K562 (cell line): ENCODE data around the gene RSBN1L. TPM values are rescaled to one million over a fixed set of nuclear protein-coding genes. Genes with fewer than 3 reads are reported as not detected.

Experiments used
- CAMTA2 ChIP-seq: fragments of 250-450 bp; sonication (Bioruptor Pico); conservative IDR thresholded peaks from 2 replicates; pipeline ENCODE4 v1.5.1; 2022
- CCAR2 ChIP-seq: fragments of 200-400 bp; formaldehyde crosslinking; IDR thresholded peaks from 2 replicates; pipeline ENCODE4 v1.6.1; 2017; ENCODE audit warnings: mild to moderate bottlenecking, low read depth, low read length
- GTF2E2 ChIP-seq: fragments of 200-800 bp; sonication (Bioruptor generic); IDR thresholded peaks from 2 replicates; pipeline ENCODE4 v1.6.1; 2016; ENCODE audit warnings: missing genetic modification characterization, missing compliant biosample characterization
- HINFP ChIP-seq: fragments of 450-650 bp; conservative IDR thresholded peaks from 2 replicates; pipeline ENCODE4 v1.6.1; 2016; ENCODE audit warnings: missing genetic modification characterization, low read depth, mild to moderate bottlenecking, control low read depth, missing compliant biosample characterization
- HNRNPLL ChIP-seq: fragments of 200-400 bp; formaldehyde crosslinking; IDR thresholded peaks from 2 replicates; pipeline ENCODE4 v1.6.1; 2017; ENCODE audit warnings: low read length, low read depth, mild to moderate bottlenecking; ENCODE audit not compliant: poor library complexity, severe bottlenecking
- JUN ChIP-seq, 2 experiments: sonication (generic) in 1 of 2; formaldehyde crosslinking in 1 of 2; IDR thresholded peaks; 2 replicates each; pipeline versions ENCODE4 v1.6.1 to v1.8.0; 2012 to 2022; ENCODE audit warnings: borderline replicate concordance in 2 of 2, mild to moderate bottlenecking in 2 of 2, improper control_type of control experiment in 1 of 2, low read depth in 1 of 2, low read length in 1 of 2, missing genetic modification reagents in 1 of 2
- MCM2 ChIP-seq: fragments of 450-650 bp; IDR thresholded peaks from 2 replicates; pipeline ENCODE4 v1.6.1; 2017; ENCODE audit warnings: low read depth, mild to moderate bottlenecking
- NR2F6 ChIP-seq: fragments of 450-650 bp; formaldehyde crosslinking; IDR thresholded peaks from 2 replicates; pipeline ENCODE4 v1.4.0; 2020; ENCODE audit warnings: mild to moderate bottlenecking
- PHF20 ChIP-seq: fragments of 450-650 bp; IDR thresholded peaks from 2 replicates; pipeline ENCODE4 v1.6.1; 2018; ENCODE audit not compliant: partially characterized antibody
- RBFOX2 ChIP-seq: fragments of 200-400 bp; formaldehyde crosslinking; IDR thresholded peaks from 2 replicates; pipeline ENCODE4 v1.6.1; 2017; ENCODE audit warnings: low read depth, mild to moderate bottlenecking, low read length, moderate library complexity
- RBM22 ChIP-seq: fragments of 200-400 bp; formaldehyde crosslinking; IDR thresholded peaks from 2 replicates; pipeline ENCODE4 v1.6.1; 2018; ENCODE audit warnings: low read length, low read depth; ENCODE audit not compliant: poor library complexity, severe bottlenecking
- SNIP1 ChIP-seq: fragments of 450-650 bp; IDR thresholded peaks from 2 replicates; pipeline ENCODE4 v1.7.1; 2017; ENCODE audit warnings: low read depth, mild to moderate bottlenecking
- SRSF7 ChIP-seq: fragments of 200-400 bp; formaldehyde crosslinking; optimal IDR thresholded peaks from 2 replicates; pipeline ENCODE3; 2017; ENCODE audit warnings: mild to moderate bottlenecking, low read depth, low read length
- ZBTB12 ChIP-seq: fragments of 250-450 bp; sonication (Bioruptor Pico); IDR thresholded peaks from 2 replicates; pipeline ENCODE4 v1.4.0; 2020
- ZBTB33 ChIP-seq: sonication (generic); formaldehyde crosslinking; IDR thresholded peaks from 2 replicates; pipeline ENCODE4 v1.8.1; 2023; ENCODE audit warnings: mild to moderate bottlenecking, missing genetic modification reagents
- ZFPM2 ChIP-seq: fragments of 250-450 bp; sonication (Bioruptor Pico); IDR thresholded peaks from 2 replicates; pipeline ENCODE4 v1.5.1; 2022; ENCODE audit warnings: mild to moderate bottlenecking
- ZNF282 ChIP-seq: sonication (generic); formaldehyde crosslinking; IDR thresholded peaks from 2 replicates; pipeline ENCODE4 v1.8.1; 2023; ENCODE audit warnings: missing genetic modification reagents
- ZNF316 ChIP-seq: fragments of 450-650 bp; IDR thresholded peaks from 2 replicates; pipeline ENCODE4 v1.6.1; 2016
- ZNF395 ChIP-seq: fragments of 200-800 bp; sonication (Bioruptor generic); IDR thresholded peaks from 2 replicates; pipeline ENCODE4 v1.6.1; 2017; ENCODE audit warnings: missing genetic modification characterization, missing compliant biosample characterization
- polyA plus RNA-seq, 8 experiments: library from polyadenylated mRNA; depleted of rRNA in 4 of 8; stranded (reverse) in 5 of 8; unstranded in 3 of 8; fragments of >200 nt; fragmentation: Nextera tagmentation in 2 of 8; fragmentation: Illumina TruSeq in 1 of 8; extraction: Ambion mirVana in 2 of 8; extraction: Trizol in 1 of 8; gene quantifications; 2 replicates each; pipeline versions ENCODE4 v1.2.1 to v1.2.3, GENCODE V29; 2011 to 2014; ENCODE audit warnings: inconsistent platforms in 1 of 8, missing spikeins in 1 of 8
- total RNA-seq, 7 experiments: library from RNA; depleted of rRNA in 6 of 7; stranded (reverse); fragments of >200 nt in 6 of 7; fragmentation: Illumina TruSeq in 2 of 7; extraction: Trizol in 2 of 7; gene quantifications; 2 replicates each; pipeline versions ENCODE4 v1.2.1 to v1.2.3, GENCODE V29; 2011 to 2021; ENCODE audit warnings: low replicate concordance in 1 of 7
- TF ChIP-seq, protein P1 (sequence below): fragments of 250-450 bp; sonication (Bioruptor Pico); IDR thresholded peaks from 2 replicates; pipeline ENCODE4 v1.5.0; 2021

RSBN1L gene
- total and polyA plus RNA-seq, 9 of the 15 experiments (the other 6 are each of a cell fraction or from before 2014, with no cell fraction given) = 6.2 to 35.2 (median 20.1) TPM

DNA sequence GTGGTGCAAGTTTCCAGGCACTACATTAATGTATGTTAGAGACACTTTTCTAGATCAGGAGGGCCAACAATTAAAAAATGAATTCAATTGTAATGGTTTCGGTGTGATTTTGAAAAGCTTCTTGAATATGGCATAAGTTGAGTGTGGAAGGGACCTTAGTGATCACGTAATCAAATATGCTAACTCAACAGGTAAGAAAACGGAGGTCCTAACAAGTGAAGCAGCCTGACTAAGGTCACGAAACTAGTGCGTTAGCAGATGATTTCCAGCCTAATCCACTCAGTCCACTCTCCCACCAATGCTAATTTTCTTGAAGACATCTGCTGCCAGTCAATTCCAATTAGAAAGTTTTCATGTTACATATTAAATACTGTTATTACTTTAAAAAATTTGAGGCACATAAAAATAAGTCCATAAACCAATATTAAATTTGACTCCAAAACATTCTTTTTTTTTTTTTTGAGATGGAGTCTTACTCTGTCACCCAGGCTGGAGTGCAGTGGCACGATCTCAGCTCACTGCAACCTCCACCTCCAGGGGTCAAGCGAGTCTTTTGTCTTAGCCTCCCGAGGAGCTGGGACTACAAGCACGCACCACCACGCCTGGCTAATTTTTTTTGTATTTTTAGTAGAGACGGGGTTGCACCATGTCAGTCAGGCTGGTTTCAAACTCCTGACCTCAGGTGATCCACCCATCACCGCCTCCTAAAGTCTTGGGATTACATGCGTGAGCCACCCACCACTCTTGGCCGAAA, 2.3 kb upstream of the RSBN1L start (continued):
- no peak for TF ChIP-seq ZNF282 (CRISPR knock-in tag)
- TF ChIP-seq MCM2 = no peak
- no peak for TF ChIP-seq PHF20
- TF ChIP-seq HINFP (tag) = no peak
- TF ChIP-seq JUN (IDR thresholded peaks at IDR 0.05; ENCODE audit: borderline replicate concordance, low read depth, low read length) = no peak
- no peak for TF ChIP-seq JUN (CRISPR knock-in tag; IDR thresholded peaks at IDR 0.05; ENCODE audit: borderline replicate concordance)
- TF ChIP-seq RBM22 = no peak
- no peak for TF ChIP-seq GTF2E2 (tag)
- TF ChIP-seq CCAR2 = no peak
- TF ChIP-seq CAMTA2 (CRISPR knock-in tag) = no peak
- TF ChIP-seq HNRNPLL = no peak
- TF ChIP-seq ZBTB33 (CRISPR knock-in tag) = no peak
- TF ChIP-seq NR2F6 (CRISPR knock-in tag) = no peak
- TF ChIP-seq SNIP1 = no peak
- TF ChIP-seq ZBTB12 (CRISPR knock-in tag) = no peak
- TF ChIP-seq RBFOX2 = peak; percentile 24; the same call in 1 of the 2 replicates
- TF ChIP-seq SRSF7 = no peak
- TF ChIP-seq ZFPM2 (CRISPR knock-in tag) = no peak
- no peak for TF ChIP-seq ZNF395 (CRISPR knock-in tag)
- TF ChIP-seq ZNF316 = peak; percentile 54
- TF ChIP-seq, protein P1, sequence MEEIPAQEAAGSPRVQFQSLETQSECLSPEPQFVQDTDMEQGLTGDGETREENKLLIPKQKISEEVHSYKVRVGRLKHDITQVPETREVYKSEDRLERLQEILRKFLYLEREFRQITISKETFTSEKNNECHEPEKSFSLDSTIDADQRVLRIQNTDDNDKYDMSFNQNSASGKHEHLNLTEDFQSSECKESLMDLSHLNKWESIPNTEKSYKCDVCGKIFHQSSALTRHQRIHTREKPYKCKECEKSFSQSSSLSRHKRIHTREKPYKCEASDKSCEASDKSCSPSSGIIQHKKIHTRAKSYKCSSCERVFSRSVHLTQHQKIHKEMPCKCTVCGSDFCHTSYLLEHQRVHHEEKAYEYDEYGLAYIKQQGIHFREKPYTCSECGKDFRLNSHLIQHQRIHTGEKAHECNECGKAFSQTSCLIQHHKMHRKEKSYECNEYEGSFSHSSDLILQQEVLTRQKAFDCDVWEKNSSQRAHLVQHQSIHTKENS = no peak
